ENCODE data around the gene ACIN1. TPM values are rescaled to one million over a fixed set of nuclear protein-coding genes. Genes with fewer than 3 reads are reported as not detected.

The ACIN1 gene
- total and polyA plus RNA-seq, 2 of the 13 experiments (the other 11 are each of a cell fraction or from before 2014, with no cell fraction given) = 165 to 183 TPM

GRCh38 chr14:23120541-23121251 lies 25.8 kb upstream of the ACIN1 start (continued):
- TF ChIP-seq ZNF878 (CRISPR knock-in tag; IDR thresholded peaks at IDR 0.05) (0 out of 2 replicates have a peak, but pooled peaks have one; percentile 25), PLRG1 (conservative IDR thresholded peaks at IDR 0.05) (no peak), THAP11 (CRISPR knock-in tag; IDR thresholded peaks at IDR 0.05) (peak; percentile 79), SP5 (CRISPR knock-in tag; IDR thresholded peaks at IDR 0.05; ENCODE audit: borderline replicate concordance, low read depth) (peak; percentile 54; the same call in 1 of the 2 replicates), ZIK1 (CRISPR knock-in tag; IDR thresholded peaks at IDR 0.05; ENCODE audit: borderline replicate concordance, low read depth) (peak; percentile 79; the same call in 1 of the 2 replicates), FOXO1 (CRISPR knock-in tag; IDR thresholded peaks at IDR 0.05) (peak; percentile 87), ZNF33A (CRISPR knock-in tag; IDR thresholded peaks at IDR 0.05; ENCODE audit: borderline replicate concordance) (no peak), ZNF770 (CRISPR knock-in tag; IDR thresholded peaks at IDR 0.05) (no peak), RAD21 (CRISPR knock-in tag; IDR thresholded peaks at IDR 0.05) (peak; percentile 100), FOXA3 (CRISPR knock-in tag; IDR thresholded peaks at IDR 0.05) (peak; percentile 79), ZFY (CRISPR knock-in tag; IDR thresholded peaks at IDR 0.05) (peak; percentile 27; the same call in 1 of the 2 replicates), ZNF12 (CRISPR knock-in tag; IDR thresholded peaks at IDR 0.05) (no peak), STAG1 (CRISPR knock-in tag; IDR thresholded peaks at IDR 0.05) (peak; percentile 99), ZNF468 (CRISPR knock-in tag; IDR thresholded peaks at IDR 0.05) (no peak), ZKSCAN5 (CRISPR knock-in tag; IDR thresholded peaks at IDR 0.05) (0 out of 2 replicates have a peak, but pooled peaks have one; percentile 28), ZBTB7A (CRISPR knock-in tag; IDR thresholded peaks at IDR 0.05) (no peak), ZNF660 (CRISPR knock-in tag; IDR thresholded peaks at IDR 0.05; ENCODE audit: borderline replicate concordance, low read depth) (no peak), HOMEZ (CRISPR knock-in tag; IDR thresholded peaks at IDR 0.05; ENCODE audit: low read depth) (peak; percentile 92), YEATS2 (CRISPR knock-in tag; IDR thresholded peaks at IDR 0.05; ENCODE audit: borderline replicate concordance) (peak; percentile 86; the same call in 1 of the 2 replicates), EP300 (IDR thresholded peaks at IDR 0.05; ENCODE audit: low read depth in 2 of 2, low read length in 2 of 2) (no peak), EP300 (CRISPR knock-in tag; IDR thresholded peaks at IDR 0.05; ENCODE audit: borderline replicate concordance) (peak; percentile 65; the same call in 1 of the 2 replicates), ZNF232 (CRISPR knock-in tag; IDR thresholded peaks at IDR 0.05; ENCODE audit: borderline replicate concordance) (peak; percentile 65; the same call in 1 of the 2 replicates), ASH2L (IDR thresholded peaks at IDR 0.05; ENCODE audit: insufficient read length, low read depth, low read length) (peak; percentile 11), RNF2 (conservative IDR thresholded peaks at IDR 0.05; ENCODE audit: low read depth) (peak; percentile 78), TFE3 (CRISPR knock-in tag; IDR thresholded peaks at IDR 0.05) (peak; percentile 75), SIX1 (CRISPR knock-in tag; IDR thresholded peaks at IDR 0.05; ENCODE audit: borderline replicate concordance) (peak; percentile 69; the same call in 1 of the 2 replicates), HCFC1 (IDR thresholded peaks at IDR 0.05; ENCODE audit: low read depth, low read length) (peak; percentile 28; the same call in 1 of the 2 replicates)

Measured in HepG2 (cell line).